Right lobe of liver (tissue), 4 donors: Measurements from ENCODE around the gene SUSD2.

Source experiments
- POLR2A ChIP-seq: fragments of 450-650 bp; IDR thresholded peaks from one replicate; pipeline ENCODE4 v1.6.1; 2017; ENCODE audit warnings: antibody characterized with exemption, mild to moderate bottlenecking
- TF ChIP-seq, protein P1 (sequence below), 4 donors: fragments of 200-600 bp in 3 of 4; fragments of 450-650 bp in 1 of 4; IDR thresholded peaks; one replicate each; pipeline versions ENCODE4 v1.5.1 to v1.8.0; 2016 to 2022; ENCODE audit warnings: antibody characterized with exemption in 4 of 4, mild to moderate bottlenecking in 2 of 4
- donor health status: DM: no; HTN: no; CAD: no.
- donor health status: DM: no; HTN: no; CAD: no.
- donor health status: DM: no; HTN: yes; CAD: no.

DNA sequence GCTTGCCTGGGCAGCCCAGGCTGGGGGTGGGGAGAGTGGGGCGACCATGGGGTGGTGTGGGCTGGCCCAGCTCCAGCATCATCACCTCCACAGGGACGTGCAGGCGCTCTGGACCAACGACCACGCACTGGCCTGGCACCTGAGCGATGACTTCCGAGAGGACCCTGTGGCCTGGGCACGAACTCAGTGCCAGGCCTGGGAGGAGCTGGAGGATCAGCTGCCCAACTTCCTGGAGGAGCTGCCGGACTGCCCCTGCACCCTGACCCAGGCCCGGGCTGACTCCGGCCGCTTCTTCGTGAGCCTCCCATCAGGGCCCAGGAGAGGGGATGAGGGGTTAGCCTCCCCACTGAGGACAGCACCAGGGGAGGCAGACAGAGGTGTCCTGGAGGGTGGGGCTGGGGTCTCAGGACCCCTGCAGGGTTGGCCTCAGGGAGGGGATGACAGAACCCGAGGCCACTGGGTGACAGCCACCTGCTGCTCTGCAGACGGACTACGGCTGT, 3.8 kb downstream of the SUSD2 start:
- TF ChIP-seq, protein P1, sequence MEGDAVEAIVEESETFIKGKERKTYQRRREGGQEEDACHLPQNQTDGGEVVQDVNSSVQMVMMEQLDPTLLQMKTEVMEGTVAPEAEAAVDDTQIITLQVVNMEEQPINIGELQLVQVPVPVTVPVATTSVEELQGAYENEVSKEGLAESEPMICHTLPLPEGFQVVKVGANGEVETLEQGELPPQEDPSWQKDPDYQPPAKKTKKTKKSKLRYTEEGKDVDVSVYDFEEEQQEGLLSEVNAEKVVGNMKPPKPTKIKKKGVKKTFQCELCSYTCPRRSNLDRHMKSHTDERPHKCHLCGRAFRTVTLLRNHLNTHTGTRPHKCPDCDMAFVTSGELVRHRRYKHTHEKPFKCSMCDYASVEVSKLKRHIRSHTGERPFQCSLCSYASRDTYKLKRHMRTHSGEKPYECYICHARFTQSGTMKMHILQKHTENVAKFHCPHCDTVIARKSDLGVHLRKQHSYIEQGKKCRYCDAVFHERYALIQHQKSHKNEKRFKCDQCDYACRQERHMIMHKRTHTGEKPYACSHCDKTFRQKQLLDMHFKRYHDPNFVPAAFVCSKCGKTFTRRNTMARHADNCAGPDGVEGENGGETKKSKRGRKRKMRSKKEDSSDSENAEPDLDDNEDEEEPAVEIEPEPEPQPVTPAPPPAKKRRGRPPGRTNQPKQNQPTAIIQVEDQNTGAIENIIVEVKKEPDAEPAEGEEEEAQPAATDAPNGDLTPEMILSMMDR (IDR thresholded peaks at IDR 0.05), result no peak
- TF ChIP-seq POLR2A, result no peak
